Fibroblast of the aortic adventitia (primary cell): ENCODE results near the gene MORN1. TPM values are rescaled to one million over a fixed set of nuclear protein-coding genes. Genes with fewer than 3 reads are reported as not detected.

Experiments used
- DNase-seq: peaks from one replicate; pipeline ENCODE4 v3.0.0-alpha.2; 2010; ENCODE audit warnings: low read depth
- H3K4me3 ChIP-seq: 2 replicates; pipeline ENCODE4 v1.5.1; 2011; ENCODE audit warnings: low read depth, mild to moderate bottlenecking, control low read depth, low read length, moderate library complexity
- total RNA-seq: library from RNA; depleted of rRNA; stranded (reverse); fragments of >200 nt; gene quantifications from 2 replicates; pipeline ENCODE4 v1.2.3, GENCODE V29; 2012; ENCODE audit warnings: low replicate concordance
- TF ChIP-seq, protein P1 (sequence below): IDR thresholded peaks from 2 replicates; pipeline ENCODE4 v1.5.1; 2011; ENCODE audit warnings: mild to moderate bottlenecking, low read length, control low read depth, inconsistent platforms; ENCODE audit not compliant: insufficient read depth

Gene MORN1
- total RNA-seq, 1 donor, result 11.8 TPM

DNA sequence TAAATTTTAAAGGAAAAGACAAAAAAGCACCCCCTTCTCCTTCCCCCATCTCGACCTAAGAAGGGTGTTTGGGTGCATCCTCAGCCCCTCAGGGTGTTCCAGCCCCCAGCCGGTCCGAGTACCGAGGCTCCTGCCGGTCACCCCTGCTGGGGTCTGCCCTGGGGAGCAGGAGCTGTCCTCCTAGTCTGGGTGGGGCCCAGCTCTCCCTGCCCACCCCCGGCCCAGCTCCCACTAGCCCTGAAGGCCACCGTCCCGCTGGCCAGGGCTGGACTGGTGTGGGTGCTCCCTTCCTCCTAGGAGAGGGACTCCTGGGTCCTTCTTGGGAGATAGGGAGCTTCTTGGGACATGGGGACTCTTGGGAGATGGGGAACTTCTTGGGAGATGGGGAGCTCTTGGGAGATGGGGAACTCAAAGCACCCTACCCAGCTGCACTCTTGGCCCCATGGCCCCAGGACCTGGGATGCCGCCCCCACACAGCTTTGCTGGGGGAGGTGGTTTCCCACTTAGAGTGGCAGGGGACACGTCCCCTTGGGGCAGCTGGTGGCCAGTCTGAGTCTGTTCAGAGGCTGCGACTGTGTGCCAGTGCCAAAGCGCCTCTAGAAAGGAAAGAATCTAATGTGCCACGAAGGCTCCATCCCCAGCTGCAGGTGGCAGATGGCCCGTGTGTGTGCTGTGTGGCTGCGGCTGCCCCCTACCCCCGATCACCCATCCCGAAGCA lies 44.5 kb downstream of the MORN1 start:
- no peak overlapping the region for H3K4me3 ChIP-seq
- DNase-seq, result no peak
- TF ChIP-seq, protein P1, sequence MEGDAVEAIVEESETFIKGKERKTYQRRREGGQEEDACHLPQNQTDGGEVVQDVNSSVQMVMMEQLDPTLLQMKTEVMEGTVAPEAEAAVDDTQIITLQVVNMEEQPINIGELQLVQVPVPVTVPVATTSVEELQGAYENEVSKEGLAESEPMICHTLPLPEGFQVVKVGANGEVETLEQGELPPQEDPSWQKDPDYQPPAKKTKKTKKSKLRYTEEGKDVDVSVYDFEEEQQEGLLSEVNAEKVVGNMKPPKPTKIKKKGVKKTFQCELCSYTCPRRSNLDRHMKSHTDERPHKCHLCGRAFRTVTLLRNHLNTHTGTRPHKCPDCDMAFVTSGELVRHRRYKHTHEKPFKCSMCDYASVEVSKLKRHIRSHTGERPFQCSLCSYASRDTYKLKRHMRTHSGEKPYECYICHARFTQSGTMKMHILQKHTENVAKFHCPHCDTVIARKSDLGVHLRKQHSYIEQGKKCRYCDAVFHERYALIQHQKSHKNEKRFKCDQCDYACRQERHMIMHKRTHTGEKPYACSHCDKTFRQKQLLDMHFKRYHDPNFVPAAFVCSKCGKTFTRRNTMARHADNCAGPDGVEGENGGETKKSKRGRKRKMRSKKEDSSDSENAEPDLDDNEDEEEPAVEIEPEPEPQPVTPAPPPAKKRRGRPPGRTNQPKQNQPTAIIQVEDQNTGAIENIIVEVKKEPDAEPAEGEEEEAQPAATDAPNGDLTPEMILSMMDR, result no peak

GRCh38 chr1:2345297-2346075 lies 45.9 kb downstream of the MORN1 start:
- DNase-seq, result no peak
- no peak overlapping the region for H3K4me3 ChIP-seq
- TF ChIP-seq, protein P1, result no peak

DNA sequence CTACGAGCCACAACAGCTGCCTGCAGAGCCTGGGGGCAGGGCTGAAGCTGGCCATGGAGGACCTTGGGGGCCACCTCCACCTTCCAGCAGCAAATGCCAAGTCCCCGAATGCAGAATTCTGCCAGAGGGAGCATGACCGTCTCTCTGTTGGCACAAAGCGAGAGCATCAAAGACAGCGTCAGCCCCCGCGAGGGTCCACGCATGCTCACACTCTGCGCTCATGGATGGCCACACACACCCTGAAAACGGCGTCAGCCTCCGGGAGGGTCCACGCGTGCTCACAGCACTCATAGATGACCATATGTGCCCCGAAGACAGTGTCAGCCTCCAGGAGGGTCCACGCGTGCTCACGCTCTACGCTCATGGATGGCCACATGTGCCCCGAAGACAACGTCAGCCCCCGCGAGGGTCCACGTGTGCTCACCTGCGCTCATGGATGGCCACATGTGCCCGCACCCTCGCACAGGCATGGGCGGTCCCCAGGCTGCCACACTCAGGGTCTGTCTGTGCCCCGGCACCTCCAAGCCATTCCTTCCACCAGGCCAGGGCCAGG lies 46.5 kb downstream of the MORN1 start:
- TF ChIP-seq, protein P1, result no peak
- no peak for DNase-seq
- H3K4me3 ChIP-seq, result no peak overlapping the region

- H3K4me3 ChIP-seq, result no peak overlapping the region
- TF ChIP-seq, protein P1, result no peak
- DNase-seq, result no peak
Observed at GRCh38 chr1:2344121-2344681, 47.2 kb downstream of the MORN1 start.

DNA sequence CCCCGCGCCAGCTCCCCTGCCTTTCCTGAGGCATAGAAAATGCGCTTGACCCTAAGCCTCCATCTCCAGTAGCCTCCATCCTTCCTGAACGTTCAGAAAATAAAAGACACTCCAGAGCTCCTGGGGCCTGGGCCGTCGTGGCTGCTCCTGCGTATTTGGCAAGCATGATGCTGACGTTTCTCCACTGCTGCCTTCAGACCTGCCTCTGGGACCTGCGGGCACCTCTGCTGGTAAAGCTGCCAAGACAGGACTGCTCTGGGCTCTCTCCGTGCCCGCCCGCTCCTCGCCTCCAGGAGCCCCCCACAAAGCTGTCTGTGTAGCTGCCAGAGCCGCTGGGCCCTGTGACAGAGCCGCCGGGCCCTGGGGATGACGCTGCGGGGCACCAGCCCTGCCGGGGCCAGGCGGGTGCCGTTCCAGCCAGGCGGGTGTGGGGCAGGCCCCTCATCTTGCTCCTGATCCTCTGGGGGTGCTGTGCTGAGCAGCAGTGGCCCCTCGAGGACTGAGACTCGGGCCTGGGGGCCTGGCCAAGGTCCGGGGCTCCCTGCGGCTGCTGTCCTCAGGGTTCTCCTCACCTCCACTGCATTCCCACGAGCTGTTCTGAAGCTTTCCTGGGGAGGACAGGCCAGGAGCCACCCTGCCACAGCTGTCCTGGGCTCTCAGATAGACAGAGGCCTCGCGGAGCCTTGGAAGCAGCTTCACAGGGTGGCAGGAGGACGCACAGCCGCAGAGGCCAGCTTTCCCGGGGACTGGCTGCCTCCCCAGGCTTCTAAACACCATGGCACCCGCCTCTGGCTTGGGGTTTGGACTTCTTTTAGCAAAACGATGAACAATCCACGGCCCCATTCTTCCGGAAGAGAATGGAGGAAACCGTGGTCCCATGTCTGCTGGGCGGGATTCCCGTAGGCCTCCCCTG lies 48.1 kb downstream of the MORN1 start:
- H3K4me3 ChIP-seq, result no peak overlapping the region
- no peak for DNase-seq
- TF ChIP-seq, protein P1, result no peak
